ENCODE data around the gene CMIP. TPM values are rescaled to one million over a fixed set of nuclear protein-coding genes. Genes with fewer than 3 reads are reported as not detected.

Gene CMIP
- total RNA-seq, 2 experiments from 2014 or later = 57.1 to 58.3 TPM

- no peaks in the 10 kb centered on the region for H3K27me3 Mint-ChIP-seq
- peaks cover 6% of the 10 kb centered on the region for H3K4me1 Mint-ChIP-seq
- CTCF ChIA-PET = no interaction called here
- no peaks in the 10 kb centered on the region for H3K9me3 Mint-ChIP-seq
- DNase-seq = no peak
- no peak overlapping the region for H3K27ac Mint-ChIP-seq
- POLR2A ChIA-PET = no interaction called here
- no peak overlapping the region for H3K4me3 Mint-ChIP-seq
- peaks cover 3% of the 10 kb centered on the region for H3K36me3 Mint-ChIP-seq (ENCODE audit: low read depth)
Observed at GRCh38 chr16:81565321-81566028, 120.9 kb downstream of the CMIP start.

GRCh38 chr16:81566086-81567007, 121.7 kb downstream of the CMIP start:
- peaks cover 3% of the 10 kb centered on the region for H3K36me3 Mint-ChIP-seq (ENCODE audit: low read depth)
- H3K4me3 Mint-ChIP-seq = no peak overlapping the region
- no peaks in the 10 kb centered on the region for H3K27me3 Mint-ChIP-seq
- ChIA-PET POLR2A (no interaction called here), CTCF (no interaction called here)
- H3K27ac Mint-ChIP-seq = no peak overlapping the region
- no peaks in the 10 kb centered on the region for H3K9me3 Mint-ChIP-seq
- DNase-seq = no peak
- H3K4me1 Mint-ChIP-seq = peaks cover 6% of the 10 kb centered on the region

GRCh38 chr16:81567087-81567486, 122.5 kb downstream of the CMIP start:
- ChIA-PET POLR2A (no interaction called here), CTCF (no interaction called here)
- no peak for DNase-seq
- no peak overlapping the region for H3K4me3 Mint-ChIP-seq
- no peaks in the 10 kb centered on the region for H3K27me3 Mint-ChIP-seq
- H3K36me3 Mint-ChIP-seq (ENCODE audit: low read depth) = peaks cover 3% of the 10 kb centered on the region
- H3K9me3 Mint-ChIP-seq = no peaks in the 10 kb centered on the region
- no peak overlapping the region for H3K27ac Mint-ChIP-seq
- peaks cover 6% of the 10 kb centered on the region for H3K4me1 Mint-ChIP-seq

- no peaks in the 10 kb centered on the region for H3K27me3 Mint-ChIP-seq
- no peak overlapping the region for H3K27ac Mint-ChIP-seq
- H3K36me3 Mint-ChIP-seq (ENCODE audit: low read depth) = peaks cover 3% of the 10 kb centered on the region
- ChIA-PET CTCF (no interaction called here), POLR2A (interaction anchor here (0.7 kb wide), 1 partner anchor 74 kb away, joined by 3 read pairs; no protein-coding TSS in a partner anchor)
- H3K4me3 Mint-ChIP-seq = no peak overlapping the region
- no peaks in the 10 kb centered on the region for H3K9me3 Mint-ChIP-seq
- no peak for DNase-seq
- peaks cover 6% of the 10 kb centered on the region for H3K4me1 Mint-ChIP-seq
Observed at GRCh38 chr16:81567987-81568748, 123.6 kb downstream of the CMIP start.

GRCh38 chr16:81568749-81569087, 124.1 kb downstream of the CMIP start:
- no peak for DNase-seq
- Mint-ChIP-seq H3K9me3 (no peaks in the 10 kb centered on the region), H3K36me3 (ENCODE audit: low read depth) (peaks cover 3% of the 10 kb centered on the region), H3K4me3 (no peak overlapping the region), H3K27ac (no peak overlapping the region), H3K4me1 (peaks cover 6% of the 10 kb centered on the region), H3K27me3 (no peaks in the 10 kb centered on the region)
- CTCF ChIA-PET = no interaction called here
- POLR2A ChIA-PET = interaction anchor here (0.7 kb wide), 1 partner anchor 75 kb away, joined by 3 read pairs; no protein-coding TSS in a partner anchor

- H3K4me3 Mint-ChIP-seq = no peak overlapping the region
- DNase-seq = no peak
- H3K9me3 Mint-ChIP-seq = no peaks in the 10 kb centered on the region
- ChIA-PET CTCF (no interaction called here), POLR2A (no interaction called here)
- H3K27me3 Mint-ChIP-seq = no peaks in the 10 kb centered on the region
- H3K27ac Mint-ChIP-seq = no peak overlapping the region
- peaks cover 6% of the 10 kb centered on the region for H3K4me1 Mint-ChIP-seq
- H3K36me3 Mint-ChIP-seq (ENCODE audit: low read depth) = peaks cover 3% of the 10 kb centered on the region
Observed at GRCh38 chr16:81569361-81570034, 124.9 kb downstream of the CMIP start.

- peaks cover 3% of the 10 kb centered on the region for H3K36me3 Mint-ChIP-seq (ENCODE audit: low read depth)
- DNase-seq = no peak
- no peak overlapping the region for H3K27ac Mint-ChIP-seq
- H3K4me1 Mint-ChIP-seq = peaks cover 6% of the 10 kb centered on the region
- POLR2A ChIA-PET = no interaction called here
- no peak overlapping the region for H3K4me3 Mint-ChIP-seq
- no peaks in the 10 kb centered on the region for H3K9me3 Mint-ChIP-seq
- CTCF ChIA-PET = interaction anchor here (0.6 kb wide), 1 partner anchor 24 kb away, joined by 5 read pairs; no protein-coding TSS in a partner anchor
- no peaks in the 10 kb centered on the region for H3K27me3 Mint-ChIP-seq
Observed at GRCh38 chr16:81570151-81570846, 125.7 kb downstream of the CMIP start.

- Mint-ChIP-seq H3K9me3 (no peaks in the 10 kb centered on the region), H3K27ac (no peak overlapping the region), H3K36me3 (ENCODE audit: low read depth) (peaks cover 3% of the 10 kb centered on the region), H3K4me1 (peaks cover 6% of the 10 kb centered on the region), H3K27me3 (no peaks in the 10 kb centered on the region), H3K4me3 (no peak overlapping the region)
- ChIA-PET CTCF (interaction anchor here (0.6 kb wide), 1 partner anchor 23 kb away, joined by 5 read pairs; no protein-coding TSS in a partner anchor), POLR2A (no interaction called here)
- no peak for DNase-seq
Observed at GRCh38 chr16:81571175-81571574, 126.6 kb downstream of the CMIP start.

GRCh38 chr16:81571592-81572385, 127.2 kb downstream of the CMIP start:
- Mint-ChIP-seq H3K4me1 (peaks cover 6% of the 10 kb centered on the region), H3K4me3 (no peak overlapping the region), H3K9me3 (no peaks in the 10 kb centered on the region), H3K36me3 (ENCODE audit: low read depth) (no peaks in the 10 kb centered on the region), H3K27me3 (no peaks in the 10 kb centered on the region), H3K27ac (no peak overlapping the region)
- CTCF ChIA-PET = no interaction called here
- no peak for DNase-seq
- POLR2A ChIA-PET = no interaction called here

- Mint-ChIP-seq H3K36me3 (ENCODE audit: low read depth) (no peaks in the 10 kb centered on the region), H3K27me3 (no peaks in the 10 kb centered on the region), H3K4me3 (no peak overlapping the region), H3K9me3 (no peaks in the 10 kb centered on the region), H3K4me1 (peaks cover 6% of the 10 kb centered on the region), H3K27ac (no peak overlapping the region)
- DNase-seq = no peak
- POLR2A ChIA-PET = no interaction called here
- CTCF ChIA-PET = no interaction called here
Observed at GRCh38 chr16:81572386-81573144, 128.0 kb downstream of the CMIP start.

GRCh38 chr16:81573533-81574020, 129.0 kb downstream of the CMIP start:
- Mint-ChIP-seq H3K27me3 (no peaks in the 10 kb centered on the region), H3K4me1 (no peaks in the 10 kb centered on the region), H3K4me3 (no peak overlapping the region), H3K9me3 (no peaks in the 10 kb centered on the region), H3K27ac (no peak overlapping the region), H3K36me3 (ENCODE audit: low read depth) (no peaks in the 10 kb centered on the region)
- ChIA-PET CTCF (no interaction called here), POLR2A (no interaction called here)
- no peak for DNase-seq
